Measurements from ENCODE around the gene MUSK. TPM values are rescaled to one million over a fixed set of nuclear protein-coding genes. Genes with fewer than 3 reads are reported as not detected.

MUSK gene
- total and polyA plus RNA-seq, 2 of the 8 experiments (the other 6 are each of a cell fraction or from before 2014, with no cell fraction given): not detected

GRCh38 chr9:110776221-110776620 lies 107.6 kb downstream of the MUSK start:
- Histone ChIP-seq H2BK12ac (ENCODE audit: low read depth, low read length) (no peak overlapping the region), H3K36me3 (ENCODE audit: control insufficient read depth in 2 of 4, insufficient read depth in 4 of 4, low read length in 3 of 4) (no peaks in the 10 kb centered on the region), H4K91ac (replicated peaks; ENCODE audit: insufficient read length, low read length) (no peak overlapping the region), H3K14ac (ENCODE audit: insufficient read length) (no peak overlapping the region), H2AK5ac (ENCODE audit: low read depth, low read length) (no peak overlapping the region), H3K23ac (ENCODE audit: insufficient read length) (no peak overlapping the region), H3K79me2 (ENCODE audit: control insufficient read depth in 1 of 2, insufficient read depth in 2 of 2, low read length in 2 of 2) (no peaks in the 10 kb centered on the region), H3K4me3 (ENCODE audit: extremely low read depth in 1 of 4, insufficient read depth in 2 of 4, low read depth in 3 of 4, low read length in 4 of 4) (no peak overlapping the region), H3K9ac (replicated peaks in 1 of 4; ENCODE audit: extremely low read depth in 1 of 4, low read depth in 3 of 4, low read length in 3 of 4) (no peak overlapping the region), H3K27ac (ENCODE audit: low read depth, low read length) (no peak overlapping the region), H3K56ac (replicated peaks; ENCODE audit: insufficient read length, low read depth, low read length) (no peak overlapping the region), H2BK5ac (ENCODE audit: low read depth, low read length) (no peak overlapping the region), H2BK120ac (replicated peaks; ENCODE audit: low read depth, low read length) (no peak overlapping the region), H3K23me2 (ENCODE audit: low read depth, low read length) (no peaks in the 10 kb centered on the region), H3K4me2 (ENCODE audit: insufficient read depth in 1 of 2, low read depth in 2 of 2, low read length in 2 of 2) (no peak overlapping the region), H3K9me3 (ENCODE audit: insufficient read depth in 2 of 2, low read depth in 1 of 2, low read length in 1 of 2) (no peaks in the 10 kb centered on the region), H3K4ac (replicated peaks; ENCODE audit: insufficient read length, low read depth, low read length) (no peak overlapping the region), H3K27me3 (replicated peaks in 1 of 4; ENCODE audit: control insufficient read depth in 3 of 4, extremely low read depth in 1 of 4, insufficient read depth in 3 of 4, low read length in 3 of 4) (no peaks in the 10 kb centered on the region), H3K18ac (ENCODE audit: extremely low read depth, low read length) (no peak overlapping the region), H4K20me1 (replicated peaks in 1 of 2; ENCODE audit: control insufficient read depth in 1 of 2, insufficient read depth in 2 of 2, low read length in 2 of 2) (no peaks in the 10 kb centered on the region), H3K79me1 (ENCODE audit: low read depth, low read length) (no peaks in the 10 kb centered on the region), H4K5ac (ENCODE audit: insufficient read length, low read depth, low read length) (no peak overlapping the region), H2BK15ac (ENCODE audit: low read length) (no peak overlapping the region), H2BK20ac (ENCODE audit: low read length) (no peak overlapping the region), H2AFZ (ENCODE audit: low read length) (no peak overlapping the region), H4K8ac (ENCODE audit: extremely low read depth, insufficient read depth, low read length) (no peak overlapping the region), H3K4me1 (replicated peaks in 1 of 4; ENCODE audit: control insufficient read depth in 3 of 4, insufficient read depth in 4 of 4, low read length in 3 of 4) (no peaks in the 10 kb centered on the region)
- TF ChIP-seq SIRT6 (IDR thresholded peaks at IDR 0.05; ENCODE audit: low read length) (no peak), CBX5 (IDR thresholded peaks at IDR 0.05; ENCODE audit: low read depth, low read length) (no peak), RXRA (IDR thresholded peaks at IDR 0.05; ENCODE audit: insufficient read depth, low read depth, low read length) (no peak)
- CTCF ChIA-PET (ENCODE audit: partially characterized antibody): interaction anchor here (0.6 to 1.4 kb wide), 2 partner anchors 118 to 887 kb away, joined by 3 to 4 read pairs; no protein-coding TSS in a partner anchor
- 89% methylated on average over 1 of the region's 1 CpG; no CpG with 5 or more reads in 1 of the 2 experiments for WGBS, 2 experiments (ENCODE audit: extremely low coverage in 1 of 2, insufficient coverage in 1 of 2, insufficient read length in 1 of 2, insufficient replicate concordance in 2 of 2, low coverage in 1 of 2, low lambda C conversion rate in 2 of 2, missing lambda C conversion rate in 1 of 2)
- POLR2A ChIA-PET (ENCODE audit: partially characterized antibody): no interaction called here
- no peak for FAIRE-seq
- DNase-seq (ENCODE audit: low read depth in 1 of 2, low spot score in 2 of 2): no peak
